K562 (cell line): ENCODE results near the gene SMG1. TPM values are rescaled to one million over a fixed set of nuclear protein-coding genes. Genes with fewer than 3 reads are reported as not detected.

Source experiments
- CBX3 ChIP-seq, 2 experiments: IDR thresholded peaks; 1 replicate in 1 of 2; 2 replicates in 1 of 2; pipeline ENCODE4 v1.6.1; 2012; ENCODE audit warnings: inconsistent platforms in 2 of 2, low read length in 2 of 2, borderline replicate concordance in 1 of 2, control low read depth in 1 of 2
- ETV5 ChIP-seq: sonication (generic); formaldehyde crosslinking; IDR thresholded peaks from 2 replicates; pipeline ENCODE4 v1.4.0; 2020; ENCODE audit warnings: low read depth, mild to moderate bottlenecking, missing genetic modification reagents
- FOS ChIP-seq: IDR thresholded peaks from 3 replicates; pipeline ENCODE4 v1.6.1; 2011; ENCODE audit not compliant: insufficient read length; ENCODE audit errors: extremely low read depth
- FOXK1 ChIP-seq: sonication (generic); formaldehyde crosslinking; IDR thresholded peaks from 2 replicates; pipeline ENCODE4 v1.8.0; 2022; ENCODE audit warnings: missing genetic modification reagents, mild to moderate bottlenecking, borderline replicate concordance
- HNRNPLL ChIP-seq: fragments of 200-400 bp; formaldehyde crosslinking; IDR thresholded peaks from 2 replicates; pipeline ENCODE4 v1.6.1; 2017; ENCODE audit warnings: low read length, low read depth, mild to moderate bottlenecking; ENCODE audit not compliant: poor library complexity, severe bottlenecking
- KDM2B ChIP-seq: fragments of 250-450 bp; sonication (Bioruptor Pico); IDR thresholded peaks from 2 replicates; pipeline ENCODE4 v1.8.0; 2021; ENCODE audit warnings: mild to moderate bottlenecking, moderate library complexity
- MAZ ChIP-seq, 2 experiments: fragments of 450-650 bp in 1 of 2; sonication (generic) in 1 of 2; formaldehyde crosslinking; IDR thresholded peaks in 1 of 2; conservative IDR thresholded peaks in 1 of 2; 2 replicates each; pipeline versions ENCODE4 v1.4.0 to v1.5.0; 2020; ENCODE audit warnings: mild to moderate bottlenecking in 1 of 2, missing genetic modification reagents in 1 of 2
- MGA ChIP-seq: fragments of 450-650 bp; IDR thresholded peaks from 2 replicates; pipeline ENCODE4 v1.6.1; 2016; ENCODE audit warnings: mild to moderate bottlenecking, moderate library complexity
- RBFOX2 ChIP-seq: fragments of 200-400 bp; formaldehyde crosslinking; IDR thresholded peaks from 2 replicates; pipeline ENCODE4 v1.6.1; 2017; ENCODE audit warnings: low read depth, mild to moderate bottlenecking, low read length, moderate library complexity
- SUPT5H ChIP-seq: fragments of 450-650 bp; IDR thresholded peaks from 2 replicates; pipeline ENCODE4 v1.6.1; 2016
- polyA plus RNA-seq, 8 experiments: library from polyadenylated mRNA; depleted of rRNA in 4 of 8; stranded (reverse) in 5 of 8; unstranded in 3 of 8; fragments of >200 nt; fragmentation: Nextera tagmentation in 2 of 8; fragmentation: Illumina TruSeq in 1 of 8; extraction: Ambion mirVana in 2 of 8; extraction: Trizol in 1 of 8; gene quantifications; 2 replicates each; pipeline versions ENCODE4 v1.2.1 to v1.2.3, GENCODE V29; 2011 to 2014; ENCODE audit warnings: inconsistent platforms in 1 of 8, missing spikeins in 1 of 8
- total RNA-seq, 7 experiments: library from RNA; depleted of rRNA in 6 of 7; stranded (reverse); fragments of >200 nt in 6 of 7; fragmentation: Illumina TruSeq in 2 of 7; extraction: Trizol in 2 of 7; gene quantifications; 2 replicates each; pipeline versions ENCODE4 v1.2.1 to v1.2.3, GENCODE V29; 2011 to 2021; ENCODE audit warnings: low replicate concordance in 1 of 7
- TF ChIP-seq, protein P1 (sequence below): sonication (generic); formaldehyde crosslinking; IDR thresholded peaks from 2 replicates; pipeline ENCODE4 v1.9.0; 2022; ENCODE audit warnings: mild to moderate bottlenecking, missing genetic modification reagents
- TF ChIP-seq, protein P2 (sequence below), 2 experiments: fragments of 450-650 bp; conservative IDR thresholded peaks; 2 replicates each; pipeline ENCODE4 v1.6.1; 2017; ENCODE audit warnings: mild to moderate bottlenecking in 2 of 2, moderate library complexity in 2 of 2

Gene SMG1
- total and polyA plus RNA-seq, 9 of the 15 experiments (the other 6 are each of a cell fraction or from before 2014, with no cell fraction given) = 3.4 to 54.8 (median 32.0) TPM

DNA sequence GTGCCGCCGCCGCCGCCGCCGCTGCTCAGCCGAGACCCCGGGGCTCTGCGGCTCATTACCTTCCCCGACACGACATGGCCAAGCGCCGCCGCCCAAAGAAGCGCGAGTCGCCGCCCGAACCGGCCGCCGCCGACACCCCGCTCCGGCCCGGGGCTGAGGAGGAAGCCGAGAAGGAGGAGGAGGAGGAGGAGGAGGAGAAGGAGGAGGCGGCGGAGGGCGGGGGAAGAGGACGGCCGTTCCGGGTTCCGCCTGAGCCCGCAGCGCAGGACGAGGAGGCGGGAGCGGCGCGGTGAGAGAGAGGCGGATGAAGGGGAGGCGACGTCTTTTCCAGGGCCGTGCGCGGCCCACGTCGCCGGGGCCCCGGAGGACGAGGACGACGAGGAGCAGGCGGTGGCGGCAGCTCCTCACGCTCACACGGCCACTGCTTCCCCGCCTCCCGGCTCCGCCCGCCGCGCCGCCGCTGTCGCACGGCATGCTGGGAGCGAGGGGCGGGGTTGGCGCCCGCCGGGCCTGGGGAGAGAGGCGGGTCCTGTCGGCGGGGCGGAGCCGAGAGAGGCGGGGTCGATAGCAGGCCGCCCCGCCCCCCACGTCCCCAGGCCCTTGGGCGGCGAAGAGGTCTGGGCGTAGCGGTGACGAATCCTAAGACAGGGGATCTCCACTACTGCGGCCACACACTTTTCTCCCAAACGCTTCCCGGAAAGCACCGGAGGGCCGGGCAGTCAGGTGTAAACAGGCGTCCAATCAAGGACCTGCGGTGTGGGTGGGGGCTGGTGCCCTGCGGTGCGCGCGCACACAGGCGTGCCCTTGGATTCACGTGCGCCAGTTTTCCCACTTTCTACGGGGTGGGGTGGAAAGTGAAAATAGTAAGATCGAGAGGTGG is at the start of gene SMG1 (continued):
- peak; percentile 28; the same call in 1 of the 2 replicates for TF ChIP-seq SUPT5H
- TF ChIP-seq HNRNPLL = peak; percentile 57
- 0 out of 2 replicates have a peak, but pooled peaks have one; percentile 28 for TF ChIP-seq ETV5 (CRISPR knock-in tag)
- TF ChIP-seq, protein P1, sequence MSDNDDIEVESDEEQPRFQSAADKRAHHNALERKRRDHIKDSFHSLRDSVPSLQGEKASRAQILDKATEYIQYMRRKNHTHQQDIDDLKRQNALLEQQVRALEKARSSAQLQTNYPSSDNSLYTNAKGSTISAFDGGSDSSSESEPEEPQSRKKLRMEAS (CRISPR knock-in tag) = peak; percentile 62; the same call in 1 of the 2 replicates
- TF ChIP-seq CBX3 (IDR thresholded peaks at IDR 0.05; ENCODE audit: borderline replicate concordance in 1 of 2, low read length in 2 of 2) = peak in 1 of 2 experiments; percentile 44; a peak in 1 of 3 replicates
- peak in 1 of 2 experiments; percentile 85 for TF ChIP-seq MAZ (CRISPR knock-in tag; conservative IDR thresholded peaks at IDR 0.05 in 1 of 2, IDR thresholded peaks at IDR 0.05 in 1 of 2)
- peak; percentile 89 for TF ChIP-seq RBFOX2
- peak; percentile 94 for TF ChIP-seq MGA
- TF ChIP-seq FOXK1 (CRISPR knock-in tag) = 0 out of 2 replicates have a peak, but pooled peaks have one; percentile 29
- TF ChIP-seq FOS = peak; percentile 30
- TF ChIP-seq KDM2B (CRISPR knock-in tag) = 0 out of 2 replicates have a peak, but pooled peaks have one; percentile 24
- TF ChIP-seq, protein P2, sequence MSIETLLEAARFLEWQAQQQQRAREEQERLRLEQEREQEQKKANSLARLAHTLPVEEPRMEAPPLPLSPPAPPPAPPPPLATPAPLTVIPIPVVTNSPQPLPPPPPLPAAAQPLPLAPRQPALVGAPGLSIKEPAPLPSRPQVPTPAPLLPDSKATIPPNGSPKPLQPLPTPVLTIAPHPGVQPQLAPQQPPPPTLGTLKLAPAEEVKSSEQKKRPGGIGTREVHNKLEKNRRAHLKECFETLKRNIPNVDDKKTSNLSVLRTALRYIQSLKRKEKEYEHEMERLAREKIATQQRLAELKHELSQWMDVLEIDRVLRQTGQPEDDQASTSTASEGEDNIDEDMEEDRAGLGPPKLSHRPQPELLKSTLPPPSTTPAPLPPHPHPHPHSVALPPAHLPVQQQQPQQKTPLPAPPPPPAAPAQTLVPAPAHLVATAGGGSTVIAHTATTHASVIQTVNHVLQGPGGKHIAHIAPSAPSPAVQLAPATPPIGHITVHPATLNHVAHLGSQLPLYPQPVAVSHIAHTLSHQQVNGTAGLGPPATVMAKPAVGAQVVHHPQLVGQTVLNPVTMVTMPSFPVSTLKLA (conservative IDR thresholded peaks at IDR 0.05) = peak; percentile 85 to 88
